Astrocyte of the spinal cord (primary cell): ENCODE measurements around the gene LHB.

Experiments used
- DNase-seq: peaks from one replicate; pipeline ENCODE4 v3.0.0; 2011; ENCODE audit warnings: low read depth, low spot score
- H3K4me3 ChIP-seq: 2 replicates; pipeline ENCODE4 v1.5.1; 2011; ENCODE audit warnings: low read depth, mild to moderate bottlenecking, low read length, moderate library complexity
- CTCF ChIP-seq: IDR thresholded peaks from 2 replicates; pipeline ENCODE4 v1.5.1; 2012; ENCODE audit warnings: low read depth, mild to moderate bottlenecking, low read length, inconsistent platforms
- in situ Hi-C: cut with HindIII; loops from 2 replicates; pipeline ENCODE4 v1.10.0; 2017; ENCODE audit warnings: low sequenced_read_pairs

The LHB gene

GRCh38 chr19:48975947-48976847, 40.7 kb downstream of the LHB start:
- in situ Hi-C loops, result no loop called here
- no peak for TF ChIP-seq CTCF

GRCh38 chr19:48970923-48971395, 45.9 kb downstream of the LHB start:
- TF ChIP-seq CTCF, result peak; percentile 96
- in situ Hi-C loops, result no loop called here
- no peak overlapping the region for H3K4me3 ChIP-seq
- DNase-seq, result peak; percentile 77

More at GRCh38 chr19:48975947-48976847, 40.7 kb downstream of the LHB start:
- no peak overlapping the region for H3K4me3 ChIP-seq
- DNase-seq, result no peak

GRCh38 chr19:48970139-48970766, 46.6 kb downstream of the LHB start:
- H3K4me3 ChIP-seq, result no peak overlapping the region
- TF ChIP-seq CTCF, result no peak
- no peak for DNase-seq
- in situ Hi-C loops, result no loop called here

GRCh38 chr19:48969276-48970138, 47.4 kb downstream of the LHB start:
- no peak for TF ChIP-seq CTCF
- in situ Hi-C loops, result no loop called here
- no peak for DNase-seq
- no peak overlapping the region for H3K4me3 ChIP-seq

- no peak for TF ChIP-seq CTCF
- in situ Hi-C loops, result no loop called here
- no peak overlapping the region for H3K4me3 ChIP-seq
- no peak for DNase-seq
Measured at GRCh38 chr19:48968813-48969218, 48.1 kb downstream of the LHB start.

GRCh38 chr19:48968179-48968661, 48.7 kb downstream of the LHB start:
- no peak for DNase-seq
- in situ Hi-C loops, result no loop called here
- no peak for TF ChIP-seq CTCF
- no peak overlapping the region for H3K4me3 ChIP-seq
